Measurements from ENCODE around the gene ZNF681. TPM values are rescaled to one million over a fixed set of nuclear protein-coding genes. Genes with fewer than 3 reads are reported as not detected.
A peak's percentile ranks its signal among the peaks of the same experiment; 100 is the strongest.

ZNF681 gene
- total and polyA plus RNA-seq, 9 of the 15 experiments (the other 6 are each of a cell fraction or from before 2014, with no cell fraction given): 2.8 to 8.6 (median 4.1) TPM

GRCh38 chr19:23762884-23763711 is 4.4 kb upstream of the ZNF681 start (continued):
- TF ChIP-seq RBM25 (IDR thresholded peaks at IDR 0.05; ENCODE audit: low read depth, low read length, severe bottlenecking) (peak; percentile 83), SNRNP70 (optimal IDR thresholded peaks at IDR 0.05; ENCODE audit: low read depth, low read length) (no peak), ZNF280A (IDR thresholded peaks at IDR 0.05; ENCODE audit: low read depth, partially characterized antibody) (no peak), WHSC1 (IDR thresholded peaks at IDR 0.05; ENCODE audit: low read length) (no peak), KLF16 (IDR thresholded peaks at IDR 0.05) (no peak), ESRRB (CRISPR knock-in tag; IDR thresholded peaks at IDR 0.05; ENCODE audit: borderline replicate concordance) (no peak), ASH1L (IDR thresholded peaks at IDR 0.05; ENCODE audit: borderline replicate concordance, low read depth, partially characterized antibody) (peak; percentile 70), ZKSCAN8 (CRISPR knock-in tag; IDR thresholded peaks at IDR 0.05) (no peak), ZBTB1 (CRISPR knock-in tag; IDR thresholded peaks at IDR 0.05; ENCODE audit: borderline replicate concordance, low read depth) (no peak), ZSCAN32 (CRISPR knock-in tag; IDR thresholded peaks at IDR 0.05) (no peak), TRIM28 (IDR thresholded peaks at IDR 0.05) (no peak), ZBTB7A (IDR thresholded peaks at IDR 0.05; ENCODE audit: borderline replicate concordance, control insufficient read depth, low read depth, low read length) (peak; percentile 51; the same call in 1 of the 2 replicates), TAF1 (IDR thresholded peaks at IDR 0.05; ENCODE audit: control insufficient read depth, extremely low read depth, insufficient read depth, low read length, severe bottlenecking) (peak; percentile 50), ZFX (CRISPR knock-in tag; IDR thresholded peaks at IDR 0.05) (peak; percentile 83), THRA (IDR thresholded peaks at IDR 0.05) (no peak), NONO (IDR thresholded peaks at IDR 0.05; ENCODE audit: low read depth in 2 of 2, low read length in 1 of 2) (no peak), PML (IDR thresholded peaks at IDR 0.05; ENCODE audit: low read length) (peak; percentile 55; the same call in 1 of the 2 replicates), HMG20B (CRISPR knock-in tag; IDR thresholded peaks at IDR 0.05) (no peak), BCLAF1 (IDR thresholded peaks at IDR 0.05; ENCODE audit: borderline replicate concordance in 1 of 2, control insufficient read depth in 1 of 2, low read depth in 2 of 2, low read length in 1 of 2) (no peak), ZBTB43 (CRISPR knock-in tag; IDR thresholded peaks at IDR 0.05) (no peak)
